SKM-1 (cell line): ENCODE measurements around the gene DPCD.

Experiments used
- DNase-seq: peaks from one replicate; lab custom pipeline; 2025; ENCODE audit not compliant: unreplicated experiment; lab: John Stamatoyannopoulos, UW

Gene DPCD

GRCh38 chr10:101580486-101581399 lies 7.4 kb upstream of the DPCD start:
- DNase-seq, result no peak

GRCh38 chr10:101585841-101586240 lies 2.3 kb upstream of the DPCD start:
- no peak for DNase-seq

DNA sequence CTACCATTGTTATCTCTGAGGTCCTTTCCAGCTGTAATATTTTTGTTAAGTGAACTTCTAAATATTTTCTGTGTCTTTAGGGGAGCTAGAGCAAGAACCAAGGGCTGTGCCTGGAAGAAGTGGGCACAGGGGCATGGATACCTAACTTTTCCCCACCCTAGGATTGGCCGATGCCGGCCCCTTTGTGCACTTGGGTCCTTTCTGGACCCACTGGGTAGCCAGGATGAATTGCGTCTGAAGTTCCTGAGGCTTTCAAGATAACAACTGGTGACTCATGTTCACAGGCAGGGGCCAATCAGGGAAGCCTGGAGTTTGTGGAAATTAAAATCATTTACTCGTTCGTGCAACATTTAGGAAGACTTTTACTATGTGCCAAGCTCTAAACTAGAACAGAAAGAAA lies 758 bp downstream of the DPCD start:
- DNase-seq, result no peak

DNA sequence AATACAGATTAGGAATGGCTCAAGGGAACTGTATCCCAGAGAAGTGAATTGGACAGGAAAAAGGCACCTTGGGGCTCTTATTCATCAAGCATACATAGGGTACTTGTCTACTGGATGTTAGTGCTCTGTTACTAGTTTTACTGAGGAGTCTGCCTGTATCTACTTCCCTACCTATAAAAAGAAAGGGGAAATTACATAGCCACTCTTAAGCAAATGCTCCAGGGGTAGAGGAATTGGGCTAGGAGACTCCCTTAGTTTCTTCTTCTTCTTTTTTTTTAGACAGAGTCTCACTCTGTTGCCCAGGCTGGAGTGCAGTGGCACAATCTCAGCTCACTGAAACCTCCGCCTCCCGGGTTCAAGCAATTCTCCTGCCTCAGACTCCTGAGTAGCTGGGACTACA lies 5.2 kb downstream of the DPCD start:
- DNase-seq, result peak; percentile 78

DNA sequence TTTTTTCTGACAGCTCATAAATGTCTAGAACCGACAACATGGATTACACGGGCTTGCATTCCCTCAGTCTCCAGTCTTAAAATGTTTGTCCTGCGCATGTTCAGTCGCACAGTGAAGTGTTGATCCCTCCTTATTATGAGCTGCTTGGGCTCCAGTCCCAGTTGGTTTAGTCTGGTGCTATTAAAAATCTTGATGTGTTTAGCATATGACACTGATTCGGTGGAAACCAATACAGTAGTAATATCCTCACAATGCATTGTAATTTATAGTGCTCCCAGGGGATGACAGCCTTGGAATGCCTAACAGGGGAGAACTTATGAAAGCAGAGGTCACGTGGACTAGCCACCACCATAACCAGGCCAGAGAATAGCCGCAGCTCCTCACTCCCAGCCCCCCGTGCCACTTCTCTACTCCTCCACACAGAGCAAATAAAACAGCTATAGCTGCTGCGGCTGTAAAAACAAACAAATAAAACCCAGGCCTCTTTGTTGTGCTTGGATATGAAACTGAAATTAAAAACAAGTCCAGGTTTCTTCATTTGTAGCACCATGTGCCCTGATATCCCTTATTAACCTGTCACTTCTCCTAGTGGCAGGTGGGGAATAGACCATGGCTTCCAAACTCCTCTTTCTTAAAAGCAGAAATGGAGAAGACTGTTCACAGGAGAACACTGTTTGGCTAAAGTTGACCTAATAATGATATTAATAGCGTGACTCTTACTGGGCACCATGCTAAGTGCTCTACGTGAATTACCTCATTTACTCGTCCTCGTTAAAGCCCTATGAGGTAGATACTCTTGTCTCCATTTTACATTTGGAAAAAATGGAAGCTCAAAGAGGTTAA lies 7.7 kb downstream of the DPCD start:
- no peak for DNase-seq

DNA sequence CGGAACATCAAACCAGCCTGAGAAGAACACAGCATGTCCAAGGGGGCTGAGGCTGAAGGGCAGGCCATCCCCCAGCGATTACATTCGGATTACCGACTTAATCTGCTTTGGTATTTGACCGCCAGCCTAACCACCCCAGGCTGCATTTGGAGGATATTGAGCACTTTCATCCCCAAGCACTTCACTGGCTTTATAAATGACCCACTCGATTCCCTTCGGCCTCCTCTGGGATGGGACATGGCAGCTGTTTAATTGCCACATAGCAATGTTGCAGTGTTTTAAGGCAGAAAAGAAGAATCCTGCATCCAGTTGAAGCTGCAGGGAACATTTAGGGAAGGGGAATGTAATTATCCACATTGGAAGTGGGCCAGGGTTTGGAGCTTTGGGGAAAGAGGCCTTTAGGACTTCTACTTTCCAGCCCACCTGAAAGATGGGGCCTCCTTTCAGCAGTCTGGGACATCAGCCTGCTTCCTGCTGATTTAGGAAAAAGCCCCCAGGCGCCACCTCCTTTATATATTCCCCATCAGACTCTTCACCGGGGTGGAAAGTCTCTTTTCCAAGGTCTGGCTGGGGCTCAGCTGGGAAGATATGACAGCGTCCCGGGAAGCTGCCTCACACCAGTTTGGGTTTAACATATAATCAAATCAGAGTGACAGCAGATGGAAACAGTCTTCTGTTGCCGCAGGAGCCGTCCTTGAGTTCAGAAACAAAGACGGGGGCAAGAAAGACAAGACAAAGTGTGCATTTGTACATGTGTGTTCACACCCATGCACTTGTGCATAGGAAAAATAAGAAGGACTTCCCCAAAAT lies 9.2 kb downstream of the DPCD start:
- DNase-seq, result no peak

GRCh38 chr10:101601541-101601940 lies 13.4 kb downstream of the DPCD start:
- DNase-seq, result no peak

DNA sequence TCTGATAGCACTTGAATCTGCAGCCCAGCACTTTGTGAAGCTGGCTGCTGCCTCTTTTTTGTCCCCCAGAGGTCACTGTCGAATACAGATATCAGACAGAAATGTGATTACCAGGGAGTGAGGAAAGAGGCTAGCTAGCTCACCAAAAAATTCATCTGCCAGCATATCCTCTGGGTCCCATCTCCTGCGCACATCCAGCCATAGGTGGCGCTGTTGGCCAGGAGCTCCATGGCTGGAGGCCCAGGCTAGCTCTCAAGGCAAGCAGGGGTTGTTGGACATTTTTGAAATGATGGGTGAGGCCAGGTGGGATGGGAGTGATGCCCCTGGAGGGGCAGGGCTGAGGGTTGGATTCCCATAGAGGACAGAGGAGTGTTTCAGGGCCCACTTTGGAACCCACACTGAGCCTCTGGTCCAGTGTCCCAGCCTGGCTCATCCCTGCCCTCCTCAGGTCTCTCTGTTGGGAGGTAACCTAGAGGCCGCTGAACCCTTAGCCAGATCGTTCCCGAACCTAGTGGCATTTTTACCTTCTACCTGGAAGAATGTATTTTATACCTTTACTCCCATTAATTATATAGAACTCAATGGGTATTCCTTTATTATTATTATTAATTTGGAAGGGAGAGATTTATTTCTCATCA lies 14.8 kb downstream of the DPCD start:
- DNase-seq, result peak; percentile 64

DNA sequence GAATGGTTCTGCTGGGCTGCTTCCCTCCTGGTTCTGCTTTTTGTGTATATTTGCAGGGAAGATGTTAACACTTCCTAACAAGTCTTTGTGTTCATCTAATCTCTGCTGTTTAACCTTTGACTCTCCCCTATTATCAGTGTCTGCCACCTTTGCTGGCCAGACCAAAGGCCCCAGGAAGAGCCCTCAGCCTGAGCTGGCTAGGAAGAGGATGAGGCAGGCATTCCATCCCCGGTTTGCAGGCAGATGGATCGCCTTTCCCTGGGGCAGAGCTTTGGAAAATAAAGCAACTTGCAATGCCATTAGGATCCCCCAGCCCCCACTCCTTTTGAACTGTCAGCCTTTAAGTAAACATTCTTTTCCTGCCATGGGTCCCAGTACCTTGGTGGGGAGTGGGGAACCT lies 19.0 kb downstream of the DPCD start:
- no peak for DNase-seq

GRCh38 chr10:101609481-101609880 lies 21.4 kb downstream of the DPCD start:
- DNase-seq, result no peak

DNA sequence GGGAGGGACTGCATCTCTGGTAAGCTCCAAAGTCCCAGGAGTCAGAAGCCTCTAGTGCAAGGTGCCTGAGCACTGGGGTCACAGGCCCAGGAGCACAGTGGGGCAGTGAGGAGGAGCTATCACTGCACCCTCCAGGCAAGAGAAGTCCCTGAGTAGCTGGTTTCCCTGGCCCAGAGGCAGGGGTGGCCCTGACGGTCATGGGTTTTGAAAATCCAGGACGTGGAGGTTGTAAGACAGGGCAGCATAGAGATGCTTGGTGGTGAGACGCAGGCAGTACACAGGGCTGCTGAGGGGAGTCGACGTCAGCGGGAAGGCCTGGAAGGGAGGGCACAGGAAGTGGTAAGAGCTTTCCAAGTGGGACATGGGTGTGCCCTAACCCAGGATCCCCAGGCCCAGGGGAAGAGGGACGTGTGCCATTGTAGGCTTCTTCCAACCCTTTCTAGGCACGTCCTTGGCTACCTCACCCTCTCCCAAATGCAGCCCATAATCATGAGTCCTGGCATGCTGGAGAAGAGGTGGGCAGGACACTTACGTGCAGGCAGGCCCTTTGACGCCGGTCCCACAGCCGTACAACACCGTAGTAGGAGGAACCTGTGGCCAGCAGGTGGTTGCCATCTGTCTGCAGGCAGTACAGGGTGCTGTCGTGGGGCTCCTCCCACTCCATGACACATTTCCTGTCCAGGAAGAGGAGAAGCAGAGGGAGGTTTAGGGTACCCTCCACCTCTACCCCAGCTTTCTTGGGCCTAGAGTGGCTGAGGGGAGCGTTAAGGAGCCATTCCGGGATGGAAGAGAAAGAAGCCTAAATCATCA lies 23.2 kb downstream of the DPCD start:
- DNase-seq, result no peak

- no peak for DNase-seq
Observed at GRCh38 chr10:101612086-101612485, 24.0 kb downstream of the DPCD start.

DNA sequence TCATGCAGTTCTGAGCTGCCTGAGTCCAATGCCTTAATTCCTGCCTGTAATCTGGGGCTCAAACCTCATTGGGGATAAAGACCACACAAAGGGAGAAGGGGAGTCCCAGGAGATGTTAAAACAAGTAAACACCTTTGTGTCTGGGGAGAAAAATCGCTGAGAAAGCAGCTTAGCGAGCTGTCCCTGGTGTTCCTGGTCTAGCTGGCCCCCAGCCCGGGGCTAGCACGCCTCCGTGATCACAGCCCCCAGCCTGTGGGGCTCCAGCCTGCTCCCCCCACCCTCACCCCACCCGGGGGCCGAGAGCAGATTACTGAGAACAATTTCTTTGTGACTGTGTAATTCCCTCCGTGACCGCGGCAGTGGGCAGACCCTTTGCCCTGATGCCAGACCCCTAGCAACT lies 24.8 kb downstream of the DPCD start:
- no peak for DNase-seq

GRCh38 chr10:101613646-101614045 lies 25.5 kb downstream of the DPCD start:
- no peak for DNase-seq

DNA sequence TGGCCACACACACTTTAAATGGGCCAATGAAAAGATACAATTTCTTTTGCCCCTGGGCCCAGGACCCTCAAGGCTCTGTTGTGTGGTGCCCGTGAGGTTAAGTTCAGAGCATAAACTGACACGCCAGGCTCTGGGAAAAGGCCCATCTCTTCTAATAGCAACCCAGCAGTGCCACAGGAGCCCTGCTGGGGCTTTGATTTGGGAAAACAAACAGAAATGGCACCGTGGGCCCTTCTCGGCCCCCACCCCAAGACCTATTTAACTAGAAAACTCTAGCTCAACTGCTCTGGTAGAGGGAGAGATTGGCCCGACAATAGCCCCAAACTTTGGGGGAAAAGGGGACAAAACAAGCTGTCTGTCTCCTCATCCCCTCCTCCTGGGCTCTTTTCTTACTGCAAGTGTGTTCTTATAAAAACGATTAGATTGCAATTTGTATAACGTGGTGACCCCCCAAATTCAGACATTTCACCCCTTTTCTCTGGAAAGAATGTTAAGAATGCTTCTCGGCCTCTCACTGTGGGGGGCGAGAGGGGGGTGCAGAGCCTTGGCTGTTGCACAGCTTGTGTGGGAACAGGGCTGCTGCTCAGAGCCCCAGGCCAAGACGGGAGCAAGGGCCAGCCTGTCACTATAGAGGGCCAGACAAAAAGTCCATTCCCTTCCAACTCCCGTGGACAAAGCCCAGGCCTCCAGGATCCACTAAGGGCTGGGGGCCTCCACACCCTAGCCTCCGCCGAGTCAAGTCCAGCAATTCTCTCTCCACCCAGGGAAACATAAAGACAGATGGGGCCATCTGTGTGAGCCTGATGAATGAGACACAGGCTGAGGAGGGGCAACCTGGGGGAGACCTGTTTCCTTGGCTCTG lies 26.8 kb downstream of the DPCD start:
- DNase-seq, result no peak

GRCh38 chr10:101615525-101616116 lies 27.5 kb downstream of the DPCD start:
- DNase-seq, result no peak

- DNase-seq, result no peak
Observed at GRCh38 chr10:101616415-101617101, 28.4 kb downstream of the DPCD start.
